H9 (cell line): ENCODE results near the gene LDB1. TPM values are rescaled to one million over a fixed set of nuclear protein-coding genes. Genes with fewer than 3 reads are reported as not detected.

Experiments
- DNase-seq: peaks from one replicate; pipeline ENCODE4 v3.0.0-alpha.2; 2017
- H2AFZ ChIP-seq: one replicate; pipeline ENCODE4 v1.6.1; 2013; ENCODE audit warnings: mild to moderate bottlenecking, low read length, control low read depth, moderate library complexity
- H2AK5ac ChIP-seq: 2 replicates; pipeline ENCODE4 v1.6.1; 2013; ENCODE audit warnings: low read length, control low read depth, mixed read lengths; ENCODE audit not compliant: insufficient read length
- H2BK120ac ChIP-seq: one replicate; pipeline ENCODE4 v1.6.1; 2013; ENCODE audit warnings: low read depth, mild to moderate bottlenecking, low read length, control low read depth, inconsistent platforms; ENCODE audit not compliant: poor library complexity, severe bottlenecking
- H2BK12ac ChIP-seq: 2 replicates; pipeline ENCODE4 v1.6.1; 2013; ENCODE audit warnings: low read length, control low read depth, mixed read lengths, low read depth; ENCODE audit not compliant: insufficient read length
- H2BK15ac ChIP-seq: 2 replicates; pipeline ENCODE4 v1.6.1; 2013; ENCODE audit warnings: low read depth, low read length, control low read depth
- H2BK20ac ChIP-seq: one replicate; pipeline ENCODE4 v1.6.1; 2013; ENCODE audit warnings: low read depth, mild to moderate bottlenecking, low read length, control low read depth, inconsistent platforms; ENCODE audit not compliant: poor library complexity, severe bottlenecking
- H2BK5ac ChIP-seq: 2 replicates; pipeline ENCODE4 v1.6.1; 2013; ENCODE audit warnings: low read length, control low read depth, mixed read lengths; ENCODE audit not compliant: insufficient read length
- H3K14ac ChIP-seq: 2 replicates; pipeline ENCODE4 v1.6.1; 2013; ENCODE audit warnings: low read length, control low read depth; ENCODE audit not compliant: insufficient read depth
- H3K18ac ChIP-seq: 2 replicates; pipeline ENCODE4 v1.6.1; 2013; ENCODE audit warnings: low read depth, mild to moderate bottlenecking, mixed read lengths, low read length, control low read depth; ENCODE audit not compliant: insufficient read length
- H3K23ac ChIP-seq: 2 replicates; pipeline ENCODE4 v1.6.1; 2013; ENCODE audit warnings: low read length, control low read depth, mixed read lengths, low read depth; ENCODE audit not compliant: insufficient read length
- H3K23me2 ChIP-seq: 2 replicates; pipeline ENCODE4 v1.6.1; 2013; ENCODE audit warnings: low read depth, mild to moderate bottlenecking, mixed read lengths, low read length, control low read depth; ENCODE audit not compliant: insufficient read length, poor library complexity, severe bottlenecking
- H3K27ac ChIP-seq: 2 replicates; pipeline ENCODE4 v1.5.1; 2013; ENCODE audit warnings: low read length, control low read depth, mixed read lengths, low read depth; ENCODE audit not compliant: insufficient read length
- H3K27me3 ChIP-seq: 2 replicates; pipeline ENCODE4 v1.6.1; 2013; ENCODE audit warnings: low read length, control low read depth, inconsistent platforms; ENCODE audit not compliant: insufficient read depth
- H3K4ac ChIP-seq: 2 replicates; pipeline ENCODE4 v1.6.1; 2013; ENCODE audit warnings: low read depth, mild to moderate bottlenecking, control low read depth, inconsistent platforms, low read length, moderate library complexity
- H3K4me1 ChIP-seq: 2 replicates; pipeline ENCODE4 v1.6.1; 2013; ENCODE audit warnings: low read length, control low read depth, inconsistent platforms; ENCODE audit not compliant: insufficient read depth
- H3K4me2 ChIP-seq: 2 replicates; pipeline ENCODE4 v1.6.1; 2013; ENCODE audit warnings: low read length, control low read depth, mixed read lengths; ENCODE audit not compliant: insufficient read length, insufficient read depth
- H3K56ac ChIP-seq: 2 replicates; pipeline ENCODE4 v1.6.1; 2013; ENCODE audit warnings: low read depth, mild to moderate bottlenecking, mixed read lengths, low read length, control low read depth; ENCODE audit not compliant: insufficient read length
- H3K79me1 ChIP-seq: 2 replicates; pipeline ENCODE4 v1.6.1; 2013; ENCODE audit warnings: low read depth, mild to moderate bottlenecking, moderate library complexity, low read length, control low read depth, inconsistent platforms; ENCODE audit not compliant: insufficient read depth, poor library complexity, severe bottlenecking
- H3K79me2 ChIP-seq: 2 replicates; pipeline ENCODE4 v1.6.1; 2013; ENCODE audit warnings: low read length, control low read depth, inconsistent platforms; ENCODE audit not compliant: insufficient read depth
- H3K9ac ChIP-seq: 2 replicates; pipeline ENCODE4 v1.6.1; 2013; ENCODE audit warnings: low read length, control low read depth, mixed read lengths; ENCODE audit not compliant: insufficient read length; ENCODE audit errors: extremely low read depth
- H3K9me3 ChIP-seq: one replicate; pipeline ENCODE4 v1.6.1; 2013; ENCODE audit warnings: low read depth, low read length, inconsistent platforms; ENCODE audit not compliant: control insufficient read depth
- H3T11ph ChIP-seq: one replicate; pipeline ENCODE4 v1.6.1; 2013; ENCODE audit warnings: mild to moderate bottlenecking, low read length, control low read depth, inconsistent platforms
- H4K20me1 ChIP-seq: one replicate; pipeline ENCODE4 v1.6.1; 2013; ENCODE audit not compliant: control insufficient read depth, insufficient read length, insufficient read depth
- H4K5ac ChIP-seq: 2 replicates; pipeline ENCODE4 v1.6.1; 2013; ENCODE audit warnings: low read depth, mild to moderate bottlenecking, mixed read lengths, low read length, control low read depth; ENCODE audit not compliant: insufficient read length
- H4K8ac ChIP-seq: replicated peaks from 2 replicates; pipeline ENCODE4 v1.6.1; 2013; ENCODE audit warnings: low read length, control low read depth, mixed read lengths, low read depth; ENCODE audit not compliant: insufficient read length
- H4K91ac ChIP-seq: 2 replicates; pipeline ENCODE4 v1.6.1; 2013; ENCODE audit warnings: low read depth, mild to moderate bottlenecking, moderate library complexity, mixed read lengths, low read length, control low read depth; ENCODE audit not compliant: insufficient read length
- H3K27ac Mint-ChIP-seq, 3 experiments: 2 replicates in 2 of 3; 3 replicates in 1 of 3; pipeline ENCODE4 v1.8.0; 2020 to 2021; ENCODE audit warnings: mixed read lengths in 3 of 3, mild to moderate bottlenecking in 1 of 3, moderate library complexity in 1 of 3
- H3K27me3 Mint-ChIP-seq: 2 replicates; pipeline ENCODE4 v1.8.0; 2021; ENCODE audit warnings: low read depth, mild to moderate bottlenecking, moderate library complexity, mixed read lengths
- H3K36me3 Mint-ChIP-seq, 3 experiments: 2 replicates in 2 of 3; 3 replicates in 1 of 3; pipeline ENCODE4 v1.8.0; 2020 to 2021; ENCODE audit warnings: low read depth in 3 of 3, mixed read lengths in 3 of 3; ENCODE audit not compliant: insufficient read depth in 1 of 3
- H3K4me1 Mint-ChIP-seq, 2 experiments: 2 replicates each; pipeline ENCODE4 v1.8.0; 2020; ENCODE audit warnings: mixed read lengths in 2 of 2
- H3K4me3 Mint-ChIP-seq, 2 experiments: 2 replicates in 1 of 2; 3 replicates in 1 of 2; pipeline ENCODE4 v1.8.0; 2020 to 2021; ENCODE audit warnings: mild to moderate bottlenecking in 2 of 2, mixed read lengths in 2 of 2, moderate library complexity in 1 of 2
- H3K9me3 Mint-ChIP-seq, 2 experiments: 2 replicates in 1 of 2; 3 replicates in 1 of 2; pipeline ENCODE4 v1.8.0; 2020; ENCODE audit warnings: mild to moderate bottlenecking in 2 of 2, mixed read lengths in 2 of 2, moderate library complexity in 1 of 2
- CTCF ChIP-seq: fragments of 200-600 bp; sonication (generic); conservative IDR thresholded peaks from 3 replicates; pipeline ENCODE4 v1.8.0; 2021; ENCODE audit warnings: antibody characterized with exemption, mild to moderate bottlenecking
- WGBS: extraction: QIAGEN DNeasy Blood & Tissue Kit; methylation state at CpG from one replicate; pipeline ENCODE4 v1.1.7; 2013; ENCODE audit warnings: missing lambda C conversion rate, low lambda C conversion rate, mixed read lengths; ENCODE audit not compliant: insufficient read length; ENCODE audit errors: extremely low coverage; 5-methylcytosine and 5-hydroxymethylcytosine counted together
- total RNA-seq: library from RNA; stranded (reverse); gene quantifications from 2 replicates; pipeline ENCODE4 v1.2.1, GENCODE V29; 2021

LDB1 gene
- total RNA-seq, 1 experiment from 2014 or later = 80.5 TPM

- H3K23ac ChIP-seq = no peak overlapping the region
- no peak overlapping the region for H4K91ac ChIP-seq
- H3K4me2 ChIP-seq = no peak overlapping the region
- H3K27ac Mint-ChIP-seq = no peak overlapping the region
- no peaks in the 10 kb centered on the region for H3K9me3 ChIP-seq
- no peaks in the 10 kb centered on the region for H3K4me1 ChIP-seq
- no peak overlapping the region for H2AFZ ChIP-seq
- H3K79me2 ChIP-seq = peaks cover 13% of the 10 kb centered on the region; the same call in 1 of the 2 replicates
- no peaks in the 10 kb centered on the region for H3K9me3 Mint-ChIP-seq
- no peak overlapping the region for H2BK15ac ChIP-seq
- no peak overlapping the region for H2BK5ac ChIP-seq
- H3K79me1 ChIP-seq = peaks cover 12% of the 10 kb centered on the region
- H2BK12ac ChIP-seq = no peak overlapping the region
- H3K4me1 Mint-ChIP-seq = peaks cover 2 to 3% of the 10 kb centered on the region in 2 experiments; a peak in 1 of 4 replicates
- H3K27me3 ChIP-seq = no peaks in the 10 kb centered on the region
- H3K4me3 Mint-ChIP-seq = no peak overlapping the region
- no peak overlapping the region for H2BK20ac ChIP-seq
- H3K14ac ChIP-seq = no peak overlapping the region
- H3K56ac ChIP-seq = no peak overlapping the region
- no peak for DNase-seq
- no peak overlapping the region for H3K9ac ChIP-seq
- TF ChIP-seq CTCF = no peak
- no CpG with 5 or more reads among the region's 4 CpGs for WGBS
- H3K27me3 Mint-ChIP-seq = no peaks in the 10 kb centered on the region
- no peak overlapping the region for H3K27ac ChIP-seq
- no peak overlapping the region for H4K8ac ChIP-seq
- H3K36me3 Mint-ChIP-seq = peaks cover 80 to 88% (median 86%) of the 10 kb centered on the region in 3 experiments
- no peak overlapping the region for H2BK120ac ChIP-seq
- no peak overlapping the region for H2AK5ac ChIP-seq
- H3K23me2 ChIP-seq = no peaks in the 10 kb centered on the region
- H4K20me1 ChIP-seq = no peaks in the 10 kb centered on the region
- no peak overlapping the region for H3K4ac ChIP-seq
- H4K5ac ChIP-seq = no peak overlapping the region
- no peak overlapping the region for H3K18ac ChIP-seq
- H3T11ph ChIP-seq = no peak overlapping the region
These were observed 21.5 kb upstream of the LDB1 start for GRCh38 chr10:102141583-102142107.
